ES-I3 (cell line): ENCODE measurements around the gene PBRM1.

ENCODE experiments used
- H3K36me3 ChIP-seq: 2 replicates; pipeline ENCODE4 v1.6.1; 2013; ENCODE audit warnings: mild to moderate bottlenecking, low read length, control low read depth, moderate library complexity; ENCODE audit not compliant: insufficient read depth
- H3K4me1 ChIP-seq: 2 replicates; pipeline ENCODE4 v1.6.1; 2013; ENCODE audit warnings: mild to moderate bottlenecking, control low read depth, low read length; ENCODE audit not compliant: insufficient read depth
- H3K9ac ChIP-seq: 2 replicates; pipeline ENCODE4 v1.6.1; 2013; ENCODE audit warnings: low read depth, mild to moderate bottlenecking, low read length, moderate library complexity
- H3K9me3 ChIP-seq: 2 replicates; pipeline ENCODE4 v1.6.1; 2013; ENCODE audit warnings: mild to moderate bottlenecking, low read length, moderate library complexity; ENCODE audit not compliant: control insufficient read depth, insufficient read depth

Gene PBRM1

DNA sequence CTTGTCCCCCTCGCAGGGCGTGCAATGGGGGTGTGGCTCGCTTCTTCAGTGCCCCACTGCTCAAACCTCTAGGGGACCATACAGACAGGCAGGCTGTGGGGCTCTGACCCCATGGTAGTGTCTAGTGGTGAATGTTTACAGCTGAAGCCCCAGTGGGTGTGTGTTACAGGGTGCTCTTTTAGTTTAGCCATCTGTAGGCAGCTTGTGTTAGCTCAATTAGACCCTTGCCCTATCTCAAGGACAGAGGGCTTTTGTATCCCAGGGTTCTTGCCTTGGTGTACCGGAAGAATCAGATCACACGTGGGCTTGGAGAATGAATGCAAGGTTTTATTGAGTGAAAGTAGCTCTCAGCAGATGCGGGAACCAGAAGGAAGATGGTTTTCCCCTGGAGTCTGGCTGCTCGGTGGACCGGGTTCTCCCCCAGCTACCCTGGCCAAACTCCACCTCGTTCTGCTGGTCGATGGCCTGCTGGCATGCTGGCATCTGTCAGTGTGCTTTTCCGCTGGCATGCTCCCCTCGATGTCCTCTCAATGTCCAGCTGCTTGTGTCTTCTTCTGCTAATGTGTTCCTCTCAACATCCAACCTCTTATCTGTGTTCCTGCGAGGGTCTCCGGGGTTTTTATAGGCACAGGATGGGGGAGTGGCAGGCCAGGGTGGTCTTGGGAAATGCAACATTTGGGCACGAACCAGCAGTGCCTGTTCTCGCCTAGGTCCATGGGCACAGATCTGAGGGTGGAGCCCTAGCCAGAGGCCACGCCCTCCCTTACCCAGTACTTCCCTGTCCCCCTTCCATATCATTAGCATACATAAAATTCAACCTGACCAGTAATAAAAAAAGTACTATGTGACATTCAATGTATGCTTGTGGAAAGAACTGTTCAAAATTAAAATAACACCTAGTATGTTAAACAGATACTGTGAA lies 26.8 kb upstream of the PBRM1 start:
- no peaks in the 10 kb centered on the region for H3K36me3 ChIP-seq
- H3K9me3 ChIP-seq = no peaks in the 10 kb centered on the region
- H3K9ac ChIP-seq = no peak overlapping the region
- H3K4me1 ChIP-seq = 0 out of 2 replicates have a peak, but pooled peaks cover under 1% of the 10 kb centered on the region

DNA sequence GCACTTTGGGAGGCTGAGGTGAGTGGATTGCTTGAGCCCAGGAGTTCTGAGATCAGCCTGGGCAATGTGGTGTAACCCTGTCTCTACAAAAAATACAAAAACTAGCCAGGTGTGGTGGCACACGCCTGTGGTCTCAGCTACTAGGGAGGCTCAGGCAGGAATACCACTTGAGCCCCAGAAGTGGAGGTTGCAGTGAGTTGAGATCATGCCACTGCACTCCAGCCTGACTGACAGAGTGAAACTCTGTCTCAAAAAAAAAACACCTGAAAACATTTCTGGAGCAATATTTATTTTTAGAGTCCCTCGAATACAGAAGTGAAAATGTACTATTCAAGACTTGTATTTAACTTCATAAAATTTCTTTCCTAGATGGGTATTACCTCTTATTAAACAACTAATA lies 24.8 kb upstream of the PBRM1 start:
- Histone ChIP-seq H3K36me3 (no peaks in the 10 kb centered on the region), H3K4me1 (peaks cover 3% of the 10 kb centered on the region; the same call in 1 of the 2 replicates), H3K9me3 (no peaks in the 10 kb centered on the region), H3K9ac (no peak overlapping the region)

DNA sequence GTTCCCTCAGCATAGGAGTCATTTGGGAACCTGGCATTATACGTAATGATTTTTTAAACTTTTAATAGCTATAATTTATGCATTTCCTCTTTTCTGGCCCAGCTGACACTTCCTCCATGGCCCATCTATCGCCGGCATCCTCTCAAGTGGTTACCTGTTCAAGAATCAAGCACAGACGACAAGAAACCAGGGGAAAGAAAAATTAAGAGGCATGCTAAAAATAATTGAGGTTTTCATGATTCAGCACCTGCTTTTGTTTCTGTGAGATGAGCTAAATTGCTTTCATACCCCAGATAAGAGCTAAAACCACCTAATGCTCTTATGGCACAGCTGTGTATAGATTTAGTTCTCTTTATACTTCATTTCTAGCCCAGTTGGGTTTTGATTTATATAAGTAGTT lies 21.9 kb upstream of the PBRM1 start:
- H3K9me3 ChIP-seq = no peaks in the 10 kb centered on the region
- no peaks in the 10 kb centered on the region for H3K36me3 ChIP-seq
- no peak overlapping the region for H3K9ac ChIP-seq
- H3K4me1 ChIP-seq = peaks cover 3% of the 10 kb centered on the region

DNA sequence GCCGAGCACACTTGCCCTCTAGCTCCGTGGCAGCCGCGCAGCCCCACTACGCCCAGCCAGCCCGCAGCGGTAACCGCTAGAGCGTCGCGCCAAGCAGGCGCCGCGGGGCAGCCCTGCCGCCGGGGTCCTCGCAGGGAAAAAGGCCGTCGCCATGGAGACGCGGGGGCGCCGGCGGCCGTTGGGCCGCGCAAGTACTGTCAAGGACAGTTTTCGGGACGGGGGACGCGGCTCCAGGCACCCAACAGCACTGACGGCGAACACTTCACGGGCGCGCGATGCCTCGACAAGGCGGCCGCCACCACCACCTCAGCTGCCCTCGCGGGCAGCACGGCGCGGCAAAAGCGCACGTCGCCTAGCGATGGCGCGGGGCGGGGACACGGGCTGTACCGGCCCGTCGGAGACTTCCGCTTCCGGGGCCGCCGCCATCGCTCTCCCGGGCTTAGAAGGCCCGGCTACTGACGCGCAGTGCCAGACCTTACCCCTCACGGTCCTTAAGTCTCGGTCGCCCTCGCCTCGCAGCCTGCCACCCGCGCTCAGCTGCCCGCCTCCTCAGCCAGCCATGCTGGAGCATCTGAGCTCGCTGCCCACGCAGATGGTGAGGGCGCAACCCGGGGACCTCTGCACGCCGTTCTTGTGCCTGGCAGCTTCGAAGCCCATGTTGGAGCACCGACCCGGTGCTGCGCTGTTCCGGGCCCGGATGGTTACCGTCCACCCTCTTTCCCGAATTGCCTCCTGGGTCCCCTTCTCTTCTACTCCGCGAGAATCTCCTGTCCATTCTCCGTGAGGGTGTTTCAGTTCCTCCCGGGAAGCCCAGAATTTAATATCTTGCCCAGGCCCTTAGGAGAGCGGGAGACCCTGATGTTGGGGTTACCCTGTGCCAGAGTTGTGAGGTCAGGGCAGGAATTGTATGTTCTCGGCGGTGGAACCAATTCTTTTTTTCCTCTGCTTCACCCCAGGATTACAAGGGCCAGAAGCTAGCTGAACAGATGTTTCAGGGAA lies 20.3 kb upstream of the PBRM1 start, which contains the start of the genes GLT8D1 and SPCS1:
Gene GLT8D1 (minus strand): TSS at position 104 of the 999 bp plus-strand sequence. CDS start 5,331 bp downstream, outside the sequence.
Gene SPCS1 (plus strand): TSS at position 419 of the 999 bp plus-strand sequence. CDS start 141 bp downstream, at position 560.
- Histone ChIP-seq H3K4me1 (peaks cover 3% of the 10 kb centered on the region), H3K36me3 (no peaks in the 10 kb centered on the region), H3K9ac (peak within 1 kb of the TSS; percentile 95), H3K9me3 (no peaks in the 10 kb centered on the region)

DNA sequence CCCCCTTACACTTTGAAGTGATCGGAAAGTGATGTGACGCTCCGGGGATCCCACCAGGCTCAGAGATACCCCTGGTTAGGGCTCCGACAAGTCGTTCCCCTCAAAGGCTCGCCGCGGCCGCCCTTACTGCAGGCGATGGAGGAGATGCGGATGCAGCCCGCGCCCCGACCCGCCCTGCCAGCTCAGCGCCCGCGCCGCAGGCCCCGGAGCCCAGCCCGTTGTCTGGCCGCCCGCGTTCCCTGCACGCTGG lies 19.6 kb upstream of the PBRM1 start:
- peaks cover 3% of the 10 kb centered on the region for H3K4me1 ChIP-seq
- peak overlapping the region; percentile 95 for H3K9ac ChIP-seq
- H3K9me3 ChIP-seq = no peaks in the 10 kb centered on the region
- no peaks in the 10 kb centered on the region for H3K36me3 ChIP-seq

DNA sequence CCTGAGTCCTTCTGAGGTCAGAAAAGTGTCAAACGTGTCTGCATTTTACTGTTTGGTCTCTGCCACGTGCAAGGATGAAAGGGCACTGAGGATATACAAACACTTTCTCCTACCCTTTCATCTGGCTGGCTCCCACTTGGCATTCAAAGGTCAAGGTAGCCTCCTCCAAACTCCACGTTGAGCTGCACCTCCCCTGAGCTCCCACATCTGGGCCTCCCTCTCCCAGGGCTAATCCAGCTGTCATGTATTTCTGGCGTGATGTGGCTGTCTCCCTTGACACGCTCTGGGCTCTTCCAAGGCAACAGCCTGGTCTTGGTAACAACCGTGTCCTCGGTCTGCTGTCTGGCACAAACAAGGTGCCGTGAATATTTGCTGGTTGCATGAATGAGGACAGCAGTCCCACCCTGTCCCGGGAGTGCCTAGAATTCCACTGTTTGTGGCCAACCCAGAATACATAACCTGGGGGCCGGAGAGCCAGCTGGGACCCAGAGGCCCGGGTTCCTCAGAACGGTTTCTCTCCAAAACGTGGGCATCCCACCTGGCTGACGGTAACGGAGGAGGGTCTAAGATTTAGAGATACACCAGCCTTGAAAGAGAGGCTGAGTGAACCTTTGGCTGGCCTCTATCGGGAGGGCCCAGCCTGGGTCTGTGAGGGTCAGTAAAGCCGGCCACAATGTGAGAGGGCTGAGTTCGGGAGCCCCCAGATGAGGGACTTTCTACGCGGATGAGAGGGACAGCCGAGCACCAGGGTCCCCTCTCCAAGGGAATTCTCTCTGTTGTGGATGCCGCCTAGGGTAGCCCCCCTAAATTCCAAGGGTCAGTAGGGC lies 19.1 kb upstream of the PBRM1 start:
- Histone ChIP-seq H3K4me1 (peaks cover 3% of the 10 kb centered on the region), H3K9ac (peak overlapping the region; percentile 95), H3K36me3 (no peaks in the 10 kb centered on the region), H3K9me3 (no peaks in the 10 kb centered on the region)

DNA sequence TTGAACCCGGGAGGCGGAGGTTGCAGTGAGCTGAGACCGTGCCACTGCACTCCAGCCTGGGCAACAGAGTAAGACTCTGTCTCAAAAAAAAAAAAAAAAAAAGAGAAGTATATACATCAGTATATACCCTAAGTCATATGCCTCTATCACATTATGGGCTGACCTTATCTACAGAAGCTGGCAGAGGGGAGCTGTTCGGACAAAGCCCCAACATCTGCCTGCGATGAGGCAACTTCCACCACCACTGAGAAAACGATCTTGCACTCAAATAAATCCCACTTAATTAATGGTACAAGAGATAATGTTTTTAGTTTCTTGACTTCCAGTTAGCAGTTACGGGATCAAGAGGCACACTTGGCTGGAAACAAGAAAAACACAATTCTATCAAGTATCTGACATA lies 17.6 kb upstream of the PBRM1 start:
- no peak overlapping the region for H3K9ac ChIP-seq

DNA sequence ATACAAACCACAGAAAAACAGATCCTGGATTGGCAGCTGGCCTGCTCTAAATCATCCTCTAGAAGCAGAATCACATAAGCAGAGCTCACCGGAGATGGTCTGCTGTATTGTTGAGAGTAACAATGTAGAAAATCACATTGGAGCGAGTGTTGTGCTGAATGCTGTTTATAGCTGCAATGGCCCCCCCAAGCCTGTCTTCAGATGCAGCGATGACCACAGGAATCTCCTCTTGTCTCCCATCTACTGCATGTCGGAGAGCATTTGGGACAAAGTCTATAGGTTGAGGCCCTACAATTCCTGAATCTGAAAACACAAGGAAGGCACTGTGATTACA lies 11.9 kb upstream of the PBRM1 start:
- H3K4me1 ChIP-seq = no peaks in the 10 kb centered on the region
- peaks cover 21% of the 10 kb centered on the region for H3K36me3 ChIP-seq
- H3K9me3 ChIP-seq = no peaks in the 10 kb centered on the region
- no peak overlapping the region for H3K9ac ChIP-seq

More for the DNA sequence above, 17.6 kb upstream of the PBRM1 start:
- no peaks in the 10 kb centered on the region for H3K36me3 ChIP-seq
- H3K4me1 ChIP-seq = peaks cover 3% of the 10 kb centered on the region
- no peaks in the 10 kb centered on the region for H3K9me3 ChIP-seq

DNA sequence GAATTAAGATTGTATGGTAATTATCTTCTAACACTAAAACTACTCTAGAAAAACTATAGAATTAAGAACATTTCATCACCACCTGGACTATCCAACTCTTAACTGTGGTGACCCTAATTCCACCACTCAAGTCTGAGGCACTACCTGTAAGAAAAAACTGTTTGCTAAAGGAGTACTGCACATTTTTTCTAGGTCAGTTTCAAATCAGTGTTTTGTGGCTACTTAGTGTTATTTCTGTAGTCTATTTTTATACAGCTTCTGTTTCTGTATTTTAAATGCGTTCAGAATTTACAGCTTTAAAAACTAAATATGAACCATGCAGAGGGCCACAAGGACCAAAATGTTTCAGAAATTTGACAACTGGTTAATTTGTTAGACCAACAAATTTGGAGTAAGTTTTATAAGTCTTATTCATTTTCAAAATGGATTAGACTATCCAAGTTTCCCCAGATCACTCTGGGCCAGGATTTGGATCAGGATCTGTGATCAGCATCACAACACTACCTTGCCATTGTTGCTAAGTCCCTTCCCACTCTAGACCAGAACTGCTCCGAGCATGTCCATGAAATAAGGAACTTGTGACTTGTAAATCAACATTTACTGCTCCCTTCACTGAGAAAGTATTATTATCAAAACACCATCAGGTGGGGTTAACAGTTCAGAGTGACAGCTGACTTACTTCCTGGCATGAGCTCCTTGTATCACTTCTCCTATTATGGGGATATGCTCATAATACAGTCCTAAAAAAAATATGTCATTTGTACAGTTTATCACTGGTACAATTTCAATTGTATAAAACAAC lies 11.3 kb upstream of the PBRM1 start:
- no peaks in the 10 kb centered on the region for H3K9me3 ChIP-seq
- no peak overlapping the region for H3K9ac ChIP-seq
- no peaks in the 10 kb centered on the region for H3K4me1 ChIP-seq
- peaks cover 23% of the 10 kb centered on the region for H3K36me3 ChIP-seq

DNA sequence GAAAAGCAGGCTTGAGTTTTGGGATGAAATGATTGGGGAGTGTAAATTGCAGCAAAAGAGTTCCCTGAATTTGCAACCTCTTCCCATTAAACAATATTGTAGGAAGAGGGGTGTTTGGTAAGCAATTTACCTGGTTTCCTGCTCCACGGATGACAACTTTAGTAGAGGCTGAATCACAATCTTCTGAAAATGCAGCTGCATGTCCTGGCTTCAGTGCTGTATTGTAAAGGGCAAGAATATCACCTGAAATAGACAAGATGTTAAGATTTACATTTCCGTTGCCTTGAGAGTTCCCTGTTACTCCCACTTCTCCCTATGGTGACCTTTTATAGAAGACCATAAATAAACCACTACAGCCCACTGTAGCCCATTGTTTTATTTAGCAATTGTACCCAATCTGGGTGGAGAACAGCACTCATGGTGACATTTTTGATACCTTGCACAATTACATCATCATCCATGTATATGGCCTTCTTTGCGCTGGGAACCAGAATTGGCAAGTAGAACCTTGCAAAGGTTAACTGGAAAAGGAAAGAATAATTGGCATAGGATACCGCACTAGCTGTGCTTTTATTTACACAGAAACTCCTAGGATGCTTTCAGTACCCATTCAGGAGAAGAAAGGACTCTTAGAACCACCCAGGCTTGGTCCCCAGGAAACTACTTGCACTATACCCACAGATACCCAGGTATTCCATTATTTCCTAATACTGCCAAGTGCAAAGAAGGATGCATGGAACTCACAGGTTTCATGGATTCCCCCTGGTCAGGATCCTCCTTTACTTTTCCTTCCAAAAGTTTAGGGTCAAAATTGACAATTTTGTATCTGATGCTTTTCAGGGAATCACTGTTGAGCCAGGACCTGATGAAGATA lies 10.3 kb upstream of the PBRM1 start:
- H3K4me1 ChIP-seq = no peaks in the 10 kb centered on the region
- H3K9ac ChIP-seq = no peak overlapping the region
- no peaks in the 10 kb centered on the region for H3K9me3 ChIP-seq
- H3K36me3 ChIP-seq = peaks cover 25% of the 10 kb centered on the region

DNA sequence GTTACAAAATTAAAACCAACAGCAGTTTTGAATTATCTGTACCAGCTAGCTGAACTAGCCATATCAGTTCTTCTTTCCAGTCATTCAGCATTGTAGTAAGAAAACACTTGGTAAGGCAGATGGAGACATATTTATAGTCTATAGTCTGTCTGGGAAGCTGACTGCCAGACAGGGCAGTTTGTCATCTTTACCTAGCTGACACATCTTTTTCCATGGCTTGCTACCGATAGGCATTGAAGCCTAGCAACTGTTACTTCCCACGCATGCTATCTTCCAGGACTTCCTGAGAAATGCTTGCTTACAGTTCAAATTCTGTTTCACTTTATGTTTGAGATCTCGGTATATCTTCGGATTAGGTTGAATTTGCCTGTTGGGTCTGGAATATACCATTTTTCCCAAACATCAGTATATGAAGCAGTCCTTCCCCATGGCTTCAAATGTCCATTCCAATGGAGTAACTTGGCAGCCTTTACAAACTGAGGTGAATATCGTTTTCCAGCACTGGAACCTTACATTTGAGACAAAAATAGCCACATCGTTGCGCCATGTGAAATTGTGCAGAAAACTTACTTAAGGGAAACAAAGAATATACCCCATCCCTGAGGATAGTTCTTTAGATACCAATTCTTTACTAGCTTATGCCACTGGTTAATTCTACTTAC lies 8.9 kb upstream of the PBRM1 start:
- no peaks in the 10 kb centered on the region for H3K4me1 ChIP-seq
- no peaks in the 10 kb centered on the region for H3K9me3 ChIP-seq
- no peak overlapping the region for H3K9ac ChIP-seq
- peaks cover 36% of the 10 kb centered on the region for H3K36me3 ChIP-seq

DNA sequence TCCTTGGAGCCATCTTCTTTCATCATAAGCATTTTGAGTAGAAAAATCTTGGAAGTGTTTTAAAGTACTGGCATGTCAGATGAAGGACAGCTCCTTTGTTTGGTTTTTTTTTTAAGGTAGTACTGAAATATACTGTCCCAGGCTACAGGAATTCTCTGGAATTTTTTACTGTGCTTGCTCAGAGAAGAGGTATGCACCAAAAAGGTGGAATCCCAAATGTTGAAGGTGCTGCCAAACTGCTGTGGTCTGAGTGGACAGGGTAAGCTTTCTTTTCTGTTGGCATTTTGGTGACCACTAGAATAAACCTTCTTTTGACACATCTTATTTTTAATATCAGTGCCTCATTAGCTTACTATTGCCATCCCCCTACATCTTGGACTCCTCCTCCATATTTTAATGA lies 7.4 kb upstream of the PBRM1 start:
- Histone ChIP-seq H3K9ac (no peak overlapping the region), H3K36me3 (peaks cover 52% of the 10 kb centered on the region), H3K4me1 (no peaks in the 10 kb centered on the region), H3K9me3 (no peaks in the 10 kb centered on the region)
